DND-41 (cell line): ENCODE measurements around the gene EIF5A.

ENCODE experiments used
- ATAC-seq: fragments of 200-7000 bp; cut with Tn5 transposase; 3 replicates; pipeline ENCODE4 v1.9.1; 2021; ENCODE audit warnings: low read depth; ENCODE audit not compliant: insufficient read depth
- DNase-seq: peaks from one replicate; pipeline ENCODE4 v3.0.0-alpha.2; 2020
- H2AFZ ChIP-seq: 2 replicates; pipeline ENCODE4 v1.6.0; 2012; ENCODE audit warnings: low read depth, low read length
- H3K27ac ChIP-seq: 2 replicates; pipeline ENCODE4 v1.5.1; 2012; ENCODE audit warnings: low read length, inconsistent platforms
- H3K27me3 ChIP-seq: fragments of 200-600 bp; sonication (generic); 2 replicates; pipeline ENCODE4 v1.6.0; 2012; ENCODE audit warnings: low read length, mild to moderate bottlenecking, inconsistent platforms; ENCODE audit not compliant: insufficient read depth, poor library complexity
- H3K36me3 ChIP-seq: 2 replicates; pipeline ENCODE4 v1.5.1; 2012; ENCODE audit warnings: low read length, inconsistent platforms; ENCODE audit not compliant: insufficient read depth
- H3K4me1 ChIP-seq: 2 replicates; pipeline ENCODE4 v1.5.1; 2012; ENCODE audit warnings: mild to moderate bottlenecking, low read length; ENCODE audit not compliant: insufficient read depth
- H3K4me2 ChIP-seq: 2 replicates; pipeline ENCODE4 v1.6.0; 2012; ENCODE audit warnings: mild to moderate bottlenecking, moderate library complexity, low read length, inconsistent platforms; ENCODE audit not compliant: insufficient read depth
- H3K4me3 ChIP-seq, 2 experiments: fragments of 200-600 bp in 1 of 2; shearing (Covaris generic) in 1 of 2; 2 replicates each; pipeline ENCODE4 v1.5.1; 2012 to 2016; ENCODE audit warnings: inconsistent platforms in 2 of 2, low read length in 2 of 2, mild to moderate bottlenecking in 2 of 2, low read depth in 1 of 2, moderate library complexity in 1 of 2
- H3K79me2 ChIP-seq: 2 replicates; pipeline ENCODE4 v1.6.0; 2012; ENCODE audit warnings: low read length, inconsistent platforms; ENCODE audit not compliant: insufficient read depth
- H3K9ac ChIP-seq: 2 replicates; pipeline ENCODE4 v1.6.0; 2012; ENCODE audit warnings: low read depth, mild to moderate bottlenecking, inconsistent platforms, low read length, moderate library complexity
- H3K9me3 ChIP-seq: 2 replicates; pipeline ENCODE4 v1.5.1; 2012; ENCODE audit warnings: low read length, moderate library complexity, mild to moderate bottlenecking, inconsistent platforms; ENCODE audit not compliant: insufficient read depth, severe bottlenecking
- H4K20me1 ChIP-seq: 2 replicates; pipeline ENCODE4 v1.6.0; 2012; ENCODE audit warnings: low read length; ENCODE audit not compliant: insufficient read depth
- CTCF ChIP-seq: IDR thresholded peaks from 2 replicates; pipeline ENCODE4 v1.5.1; 2012; ENCODE audit warnings: borderline replicate concordance, low read length, moderate library complexity, mild to moderate bottlenecking; ENCODE audit not compliant: poor library complexity, severe bottlenecking; ENCODE audit errors: extremely low read depth
- EZH2 ChIP-seq: IDR thresholded peaks from 3 replicates; pipeline ENCODE4 v1.6.1; 2012; ENCODE audit warnings: borderline replicate concordance, low read depth, mild to moderate bottlenecking, moderate library complexity, low read length, inconsistent platforms; ENCODE audit not compliant: severe bottlenecking

The EIF5A gene

GRCh38 chr17:7281074-7281952 lies 26.1 kb upstream of the EIF5A start, which contains the start of gene SLC2A4:
SLC2A4 (plus strand) TSS chr17:7281718; CDS start chr17:7281935, 217 bp downstream.
- Histone ChIP-seq H3K27me3 (peaks cover 8% of the 10 kb centered on the region), H3K4me1 (peaks cover 27% of the 10 kb centered on the region), H3K4me3 (peak within 1 kb of the TSS in 1 of 2 experiments; percentile 49; a peak in 2 of 4 replicates), H3K79me2 (no peaks in the 10 kb centered on the region), H4K20me1 (no peaks in the 10 kb centered on the region), H3K27ac (no peak within 1 kb of the TSS), H3K4me2 (peak within 1 kb of the TSS; percentile 65), H3K9me3 (no peaks in the 10 kb centered on the region), H2AFZ (peak within 1 kb of the TSS; percentile 61), H3K9ac (peak within 1 kb of the TSS; percentile 27), H3K36me3 (no peaks in the 10 kb centered on the region)
- peak; percentile 83 for ATAC-seq
- DNase-seq, result peak; percentile 93
- no peak for TF ChIP-seq EZH2
- no peak for TF ChIP-seq CTCF

GRCh38 chr17:7281953-7282751 lies 25.3 kb upstream of the EIF5A start:
- H4K20me1 ChIP-seq, result no peaks in the 10 kb centered on the region
- H3K9me3 ChIP-seq, result no peaks in the 10 kb centered on the region
- peaks cover 8% of the 10 kb centered on the region for H3K27me3 ChIP-seq
- H2AFZ ChIP-seq, result peak overlapping the region; percentile 8; the same call in 1 of the 2 replicates
- DNase-seq, result no peak
- peak overlapping the region in 1 of 2 experiments; percentile 49; a peak in 2 of 4 replicates for H3K4me3 ChIP-seq
- no peaks in the 10 kb centered on the region for H3K79me2 ChIP-seq
- H3K9ac ChIP-seq, result peak overlapping the region; percentile 27; the same call in 1 of the 2 replicates
- ATAC-seq, result no peak
- H3K4me2 ChIP-seq, result peak overlapping the region; percentile 65
- TF ChIP-seq CTCF (no peak), EZH2 (no peak)
- peaks cover 27% of the 10 kb centered on the region for H3K4me1 ChIP-seq
- no peaks in the 10 kb centered on the region for H3K36me3 ChIP-seq
- H3K27ac ChIP-seq, result no peak overlapping the region

GRCh38 chr17:7282752-7283321 lies 24.6 kb upstream of the EIF5A start:
- no peaks in the 10 kb centered on the region for H3K79me2 ChIP-seq
- H3K4me1 ChIP-seq, result peaks cover 27% of the 10 kb centered on the region
- DNase-seq (no peak), ATAC-seq (no peak)
- TF ChIP-seq EZH2, result no peak
- TF ChIP-seq CTCF, result no peak
- H3K36me3 ChIP-seq, result no peaks in the 10 kb centered on the region
- no peaks in the 10 kb centered on the region for H3K9me3 ChIP-seq
- no peak overlapping the region for H3K4me3 ChIP-seq
- no peak overlapping the region for H2AFZ ChIP-seq
- no peaks in the 10 kb centered on the region for H4K20me1 ChIP-seq
- peaks cover 13% of the 10 kb centered on the region for H3K27me3 ChIP-seq
- H3K27ac ChIP-seq, result no peak overlapping the region
- no peak overlapping the region for H3K9ac ChIP-seq
- H3K4me2 ChIP-seq, result no peak overlapping the region
